ENCODE measurements around the gene PSAT1. TPM values are rescaled to one million over a fixed set of nuclear protein-coding genes. Genes with fewer than 3 reads are reported as not detected.
A peak's percentile ranks its signal among the peaks of the same experiment; 100 is the strongest.

PSAT1 gene
- 10 to 100 TPM; 11.2 to 88.2 (median 13.1) TPM for total RNA-seq

DNA sequence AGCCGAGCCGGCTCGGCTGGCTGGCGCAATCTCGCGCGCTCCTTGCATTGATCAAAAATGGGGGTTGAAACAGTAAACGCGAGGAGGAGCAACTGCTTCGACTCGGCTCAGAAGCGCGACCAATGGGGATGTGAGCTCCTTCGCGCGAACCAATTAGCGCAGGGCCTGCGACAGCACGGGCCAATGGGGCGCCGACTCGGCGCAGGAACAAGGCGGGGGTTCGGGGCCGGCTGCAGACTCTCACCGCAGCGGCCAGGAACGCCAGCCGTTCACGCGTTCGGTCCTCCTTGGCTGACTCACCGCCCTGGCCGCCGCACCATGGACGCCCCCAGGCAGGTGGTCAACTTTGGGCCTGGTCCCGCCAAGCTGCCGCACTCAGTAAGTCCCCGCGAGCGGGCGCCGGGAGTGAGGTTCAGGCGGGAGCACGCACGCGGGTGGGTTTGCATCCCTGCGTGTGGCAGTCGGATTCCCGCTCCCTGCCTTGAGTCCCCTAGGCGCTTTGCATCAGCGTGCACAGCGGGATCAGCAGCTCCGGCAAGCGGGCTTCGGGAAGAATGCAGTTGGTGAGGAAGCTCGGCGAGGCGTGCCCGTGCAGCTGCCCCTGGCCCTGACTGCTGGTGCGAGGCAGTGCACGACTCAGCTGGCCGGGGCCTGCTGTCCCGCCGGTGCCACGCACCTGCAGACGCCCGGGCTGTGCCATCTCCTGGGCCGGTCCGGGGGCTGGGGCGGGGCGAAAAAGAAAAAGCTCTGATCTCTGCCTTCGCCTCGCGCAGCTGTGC is at the start of gene PSAT1:
TSS of gene PSAT1 (plus strand) at position 233 of the 779 bp plus-strand sequence. CDS start at position 319, 86 bp downstream.
- WGBS, 2 donors = 0 to 1% methylated on average over 16 of the region's 76 CpGs
- Histone ChIP-seq H3K9me3 (no peaks in the 10 kb centered on the region), H3K36me3 (no peaks in the 10 kb centered on the region), H3K27ac (peak within 1 kb of the TSS; percentile 60 to 76 (median 76)), H3K4me1 (peaks cover 13 to 14% of the 10 kb centered on the region in 2 donors), H3K4me3 (replicated peaks in 1 of 3) (peak within 1 kb of the TSS; percentile 56 to 79 (median 61)), H3K27me3 (no peaks in the 10 kb centered on the region)
- intact Hi-C loops (cut with DNase I) = no loop called here
- peak; percentile 86 to 91 for DNase-seq
- TF ChIP-seq, protein P1, sequence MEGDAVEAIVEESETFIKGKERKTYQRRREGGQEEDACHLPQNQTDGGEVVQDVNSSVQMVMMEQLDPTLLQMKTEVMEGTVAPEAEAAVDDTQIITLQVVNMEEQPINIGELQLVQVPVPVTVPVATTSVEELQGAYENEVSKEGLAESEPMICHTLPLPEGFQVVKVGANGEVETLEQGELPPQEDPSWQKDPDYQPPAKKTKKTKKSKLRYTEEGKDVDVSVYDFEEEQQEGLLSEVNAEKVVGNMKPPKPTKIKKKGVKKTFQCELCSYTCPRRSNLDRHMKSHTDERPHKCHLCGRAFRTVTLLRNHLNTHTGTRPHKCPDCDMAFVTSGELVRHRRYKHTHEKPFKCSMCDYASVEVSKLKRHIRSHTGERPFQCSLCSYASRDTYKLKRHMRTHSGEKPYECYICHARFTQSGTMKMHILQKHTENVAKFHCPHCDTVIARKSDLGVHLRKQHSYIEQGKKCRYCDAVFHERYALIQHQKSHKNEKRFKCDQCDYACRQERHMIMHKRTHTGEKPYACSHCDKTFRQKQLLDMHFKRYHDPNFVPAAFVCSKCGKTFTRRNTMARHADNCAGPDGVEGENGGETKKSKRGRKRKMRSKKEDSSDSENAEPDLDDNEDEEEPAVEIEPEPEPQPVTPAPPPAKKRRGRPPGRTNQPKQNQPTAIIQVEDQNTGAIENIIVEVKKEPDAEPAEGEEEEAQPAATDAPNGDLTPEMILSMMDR (IDR thresholded peaks at IDR 0.05) = peak in 1 of 6 experiments; percentile 19
- TF ChIP-seq POLR2A (IDR thresholded peaks at IDR 0.05) = peak in 1 of 2 donors; percentile 58

DNA sequence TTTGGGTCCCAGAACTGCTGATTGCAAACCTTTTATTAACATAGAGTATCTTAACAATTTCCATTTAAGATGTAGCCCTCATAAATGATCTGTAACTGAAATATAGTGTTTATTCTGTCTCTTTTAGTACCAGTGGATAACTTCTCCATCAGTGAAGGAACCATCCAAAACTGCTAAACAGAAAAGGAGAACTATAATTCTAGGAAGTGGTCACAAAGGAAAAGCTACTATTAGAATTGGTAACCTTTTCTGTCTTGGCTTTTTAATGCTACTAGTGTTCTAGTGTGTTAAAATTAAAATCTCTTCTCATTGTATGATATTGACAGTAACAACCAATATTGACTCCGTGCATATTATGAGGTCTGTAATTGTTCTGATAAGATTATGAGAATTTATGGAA is 48.3 kb upstream of the PSAT1 start:
- TF ChIP-seq POLR2A (IDR thresholded peaks at IDR 0.05) = no peak
- TF ChIP-seq, protein P1 (IDR thresholded peaks at IDR 0.05) = no peak
- H3K27ac ChIP-seq = no peak overlapping the region
- no peaks in the 10 kb centered on the region for H3K4me1 ChIP-seq
- no peaks in the 10 kb centered on the region for H3K9me3 ChIP-seq
- DNase-seq = no peak
- 91 to 96% methylated on average over 1 of the region's 1 CpG for WGBS, 2 donors
- H3K36me3 ChIP-seq = peaks cover 0 to 5% of the 10 kb centered on the region in 2 donors
- intact Hi-C loops (cut with DNase I) = no loop called here
- no peak overlapping the region for H3K4me3 ChIP-seq (replicated peaks in 1 of 3)
- H3K27me3 ChIP-seq = no peaks in the 10 kb centered on the region

DNA sequence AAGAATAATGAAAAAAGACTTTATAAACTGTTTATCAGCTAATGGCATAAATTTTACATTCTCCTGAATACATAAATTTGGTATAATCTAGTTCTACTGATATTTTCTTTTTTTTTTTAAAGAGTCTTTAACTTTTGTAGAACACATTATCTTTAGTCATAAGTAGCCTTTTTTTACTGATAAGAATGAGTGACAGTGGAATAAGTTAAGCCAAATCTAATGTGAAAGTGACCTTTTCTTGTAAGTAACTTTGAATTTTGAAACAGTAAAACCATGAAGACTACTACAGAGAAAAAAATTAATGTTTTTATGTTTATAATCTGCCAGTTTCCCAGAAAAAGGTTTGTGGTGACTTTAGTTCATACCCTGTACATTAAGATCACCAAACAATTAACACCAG is 47.4 kb upstream of the PSAT1 start:
- Histone ChIP-seq H3K27ac (no peak overlapping the region), H3K4me3 (replicated peaks in 1 of 3) (no peak overlapping the region), H3K27me3 (no peaks in the 10 kb centered on the region), H3K36me3 (peaks cover 0 to under 1% of the 10 kb centered on the region in 2 donors), H3K4me1 (no peaks in the 10 kb centered on the region), H3K9me3 (no peaks in the 10 kb centered on the region)
- TF ChIP-seq, protein P1 (IDR thresholded peaks at IDR 0.05) = no peak
- TF ChIP-seq POLR2A (IDR thresholded peaks at IDR 0.05) = no peak
- DNase-seq = no peak
- intact Hi-C loops (cut with DNase I) = no loop called here

DNA sequence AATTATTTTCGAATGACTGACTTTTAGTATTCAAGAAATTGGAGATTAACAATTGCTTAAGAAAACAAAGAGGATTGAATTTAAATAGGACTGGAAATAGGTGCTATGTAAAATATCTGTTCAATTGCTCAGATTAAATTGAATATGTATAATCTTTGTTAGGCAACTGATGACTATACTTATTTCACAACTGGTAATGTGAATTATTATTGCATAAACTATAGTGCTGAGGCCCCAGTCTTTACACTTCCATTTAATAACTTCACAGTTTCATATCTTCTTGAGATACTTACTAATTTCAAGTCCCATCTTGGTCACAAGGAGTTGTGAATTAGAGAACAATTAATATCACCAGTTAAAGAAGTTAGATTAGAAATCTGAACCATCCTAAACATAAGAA is 44.3 kb upstream of the PSAT1 start:
- TF ChIP-seq, protein P1 (IDR thresholded peaks at IDR 0.05) = no peak
- TF ChIP-seq POLR2A (IDR thresholded peaks at IDR 0.05) = no peak
- intact Hi-C loops (cut with DNase I) = no loop called here
- no peaks in the 10 kb centered on the region for H3K4me1 ChIP-seq
- DNase-seq = no peak
- no peak overlapping the region for H3K4me3 ChIP-seq (replicated peaks in 1 of 3)
- no peaks in the 10 kb centered on the region for H3K36me3 ChIP-seq
- no peaks in the 10 kb centered on the region for H3K27me3 ChIP-seq
- no peaks in the 10 kb centered on the region for H3K9me3 ChIP-seq
- WGBS, 2 donors = 92 to 96% methylated on average over 1 of the region's 1 CpG
- no peak overlapping the region for H3K27ac ChIP-seq

DNA sequence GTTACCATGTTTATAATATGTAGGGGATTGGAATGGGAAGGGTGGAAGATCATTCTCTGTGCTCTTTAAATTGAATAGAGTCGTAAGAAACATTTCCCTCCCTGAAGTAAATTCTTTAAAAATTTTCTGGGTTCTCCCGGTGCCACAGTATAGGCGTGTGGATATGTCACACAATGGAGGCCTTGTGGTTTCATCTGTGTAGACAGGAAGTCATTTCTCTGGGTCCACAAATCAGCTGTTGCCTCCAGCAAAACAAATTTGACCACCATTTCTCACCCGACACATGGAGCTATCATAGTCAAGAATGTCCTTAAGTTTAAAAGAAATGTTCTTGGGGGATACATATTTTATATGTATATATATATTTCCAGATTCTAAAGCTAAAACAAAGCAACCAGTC is 43.6 kb upstream of the PSAT1 start:
- Histone ChIP-seq H3K4me3 (replicated peaks in 1 of 3) (no peak overlapping the region), H3K27me3 (no peaks in the 10 kb centered on the region), H3K9me3 (no peaks in the 10 kb centered on the region), H3K4me1 (no peaks in the 10 kb centered on the region), H3K27ac (no peak overlapping the region), H3K36me3 (no peaks in the 10 kb centered on the region)
- intact Hi-C loops (cut with DNase I) = no loop called here
- TF ChIP-seq, protein P1 (IDR thresholded peaks at IDR 0.05) = no peak
- no peak for TF ChIP-seq POLR2A (IDR thresholded peaks at IDR 0.05)
- no peak for DNase-seq
- 90 to 92% methylated on average over 4 of the region's 4 CpGs for WGBS, 2 donors

Measured in thyroid gland (tissue), 4 donors.